Activated naive CD8-positive, alpha-beta T cell (primary cell): ENCODE data around the gene COG5.

Experiments
- H3K27ac Mint-ChIP-seq: one replicate; pipeline ENCODE4 v1.8.0; 2021; ENCODE audit warnings: mixed read lengths
- H3K27me3 Mint-ChIP-seq: one replicate; pipeline ENCODE4 v1.8.0; 2021; ENCODE audit warnings: mixed read lengths
- H3K36me3 Mint-ChIP-seq: one replicate; pipeline ENCODE4 v1.8.0; 2021; ENCODE audit warnings: mixed read lengths
- H3K4me1 Mint-ChIP-seq: one replicate; pipeline ENCODE4 v1.8.0; 2021; ENCODE audit warnings: low read depth, mixed read lengths
- H3K4me3 Mint-ChIP-seq: one replicate; pipeline ENCODE4 v1.8.0; 2021; ENCODE audit warnings: mild to moderate bottlenecking, mixed read lengths
- H3K9me3 Mint-ChIP-seq: one replicate; pipeline ENCODE4 v1.8.0; 2021; ENCODE audit warnings: low read depth, mixed read lengths

COG5 gene

DNA sequence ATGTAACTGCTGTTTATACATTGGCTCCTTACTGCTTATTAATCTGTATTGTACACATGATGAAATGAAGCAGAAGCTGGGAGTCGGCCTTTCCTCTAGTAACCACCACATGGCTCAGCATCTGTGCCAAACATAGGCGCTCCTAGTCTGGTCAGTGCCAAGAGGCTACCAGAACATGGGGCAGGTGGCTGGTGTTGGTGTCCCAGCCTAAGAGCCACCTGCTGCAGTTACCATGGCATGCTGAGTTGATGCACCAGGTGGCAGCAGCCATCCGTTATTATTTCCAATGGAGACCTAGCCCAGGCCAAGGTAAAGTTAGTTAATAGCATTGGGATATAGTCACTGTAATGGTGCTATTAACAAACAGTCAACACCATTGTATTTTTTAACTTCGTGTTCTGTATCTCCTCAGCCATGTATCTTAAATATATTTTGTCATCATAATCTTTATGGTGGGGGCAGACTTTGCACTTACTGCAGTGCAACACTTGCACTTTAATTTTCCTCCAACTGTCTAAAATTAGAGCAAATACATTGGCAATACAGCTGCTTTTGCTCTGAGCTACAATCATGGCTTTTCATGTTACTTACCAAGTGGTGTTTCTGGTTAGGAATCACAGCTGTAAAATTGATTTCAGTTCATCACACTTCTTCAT lies 361.8 kb downstream of the COG5 start:
- Mint-ChIP-seq H3K36me3 (peaks cover 18% of the 10 kb centered on the region), H3K4me1 (peaks cover 2% of the 10 kb centered on the region), H3K27ac (peak overlapping the region; percentile 37), H3K9me3 (no peaks in the 10 kb centered on the region), H3K4me3 (no peak overlapping the region), H3K27me3 (no peaks in the 10 kb centered on the region)

DNA sequence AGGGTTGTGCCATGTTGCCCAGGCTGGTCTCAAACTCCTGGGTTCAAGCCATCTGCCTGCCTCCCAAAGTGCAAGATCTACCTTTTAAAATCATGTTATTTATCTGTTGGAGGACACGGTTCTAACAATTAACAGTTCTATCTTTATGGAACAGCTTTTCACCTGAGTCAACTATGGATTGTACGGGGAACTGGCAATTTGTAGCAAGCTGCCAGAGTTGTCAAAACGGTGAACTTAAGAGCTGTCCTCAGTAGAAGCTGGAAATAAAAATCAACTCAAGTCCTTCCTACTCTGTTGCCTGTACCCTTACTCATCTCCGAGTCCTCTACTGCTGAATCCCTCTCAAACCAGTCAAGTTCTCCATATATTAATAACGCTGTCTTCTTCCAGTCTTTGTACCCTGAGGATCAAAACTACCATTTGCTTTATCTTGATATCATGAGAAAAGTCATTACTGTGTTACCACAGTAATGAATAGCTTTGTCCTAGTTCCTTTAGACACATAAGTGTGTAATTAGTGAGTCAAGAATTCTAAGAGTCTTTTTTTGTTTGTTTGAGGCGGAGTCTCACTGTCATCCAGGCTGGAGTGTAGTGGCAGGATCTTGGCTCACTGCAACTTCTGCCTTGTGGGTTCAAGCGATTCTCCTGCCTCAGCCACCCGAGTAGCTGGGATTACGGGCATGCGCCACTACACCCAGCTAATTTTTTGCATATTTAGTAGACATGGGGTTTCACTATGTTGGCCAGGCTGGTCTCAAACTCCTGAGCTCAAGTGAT lies 366.7 kb downstream of the COG5 start:
- H3K27me3 Mint-ChIP-seq: no peaks in the 10 kb centered on the region
- H3K27ac Mint-ChIP-seq: peak overlapping the region; percentile 25
- H3K4me3 Mint-ChIP-seq: no peak overlapping the region
- H3K4me1 Mint-ChIP-seq: peaks cover 4% of the 10 kb centered on the region
- no peaks in the 10 kb centered on the region for H3K9me3 Mint-ChIP-seq
- peaks cover 7% of the 10 kb centered on the region for H3K36me3 Mint-ChIP-seq

DNA sequence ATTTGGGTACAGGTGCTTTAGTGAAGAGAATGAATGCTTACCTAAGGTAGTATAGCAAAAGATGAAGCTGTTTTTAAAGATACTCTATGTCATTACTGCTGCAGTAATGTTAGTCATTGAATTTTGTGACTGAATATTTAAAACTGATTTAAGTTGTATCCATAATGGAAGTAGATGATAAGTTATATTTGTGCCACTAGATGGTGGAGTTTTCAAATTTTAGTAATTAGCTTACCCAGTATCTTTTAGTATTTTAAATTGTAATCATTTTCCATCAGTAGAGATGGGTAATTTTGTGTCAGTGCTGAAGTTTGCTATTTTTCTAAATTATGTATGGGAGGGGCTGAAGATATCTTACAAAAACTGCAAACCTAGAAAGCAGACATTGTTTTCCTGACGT lies 369.7 kb downstream of the COG5 start:
- no peak overlapping the region for H3K4me3 Mint-ChIP-seq
- no peaks in the 10 kb centered on the region for H3K9me3 Mint-ChIP-seq
- H3K36me3 Mint-ChIP-seq: peaks cover 3% of the 10 kb centered on the region
- peak overlapping the region; percentile 85 for H3K27ac Mint-ChIP-seq
- H3K27me3 Mint-ChIP-seq: no peaks in the 10 kb centered on the region
- H3K4me1 Mint-ChIP-seq: peaks cover 7% of the 10 kb centered on the region

DNA sequence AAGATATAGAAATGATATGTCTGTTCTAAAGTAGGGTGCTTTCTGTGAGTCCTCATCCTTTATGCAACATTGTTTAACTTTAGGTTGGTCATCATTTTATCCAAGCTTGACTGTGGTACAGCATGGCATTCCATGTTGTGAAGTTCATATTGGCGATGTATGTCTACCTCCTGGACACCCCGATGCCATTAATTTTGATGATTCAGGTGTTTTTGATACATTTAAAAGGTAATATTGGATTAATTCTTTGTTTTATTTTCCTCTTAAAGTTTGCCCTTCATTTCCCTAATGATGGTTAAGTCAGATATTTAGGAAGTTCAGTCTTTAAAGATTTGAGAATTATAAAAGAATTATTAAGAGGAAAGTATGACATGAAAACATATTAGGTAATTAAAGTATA lies 373.6 kb downstream of the COG5 start:
- no peaks in the 10 kb centered on the region for H3K9me3 Mint-ChIP-seq
- no peaks in the 10 kb centered on the region for H3K27me3 Mint-ChIP-seq
- no peak overlapping the region for H3K4me3 Mint-ChIP-seq
- peak overlapping the region; percentile 61 for H3K27ac Mint-ChIP-seq
- H3K36me3 Mint-ChIP-seq: peaks cover 10% of the 10 kb centered on the region
- peaks cover 9% of the 10 kb centered on the region for H3K4me1 Mint-ChIP-seq

DNA sequence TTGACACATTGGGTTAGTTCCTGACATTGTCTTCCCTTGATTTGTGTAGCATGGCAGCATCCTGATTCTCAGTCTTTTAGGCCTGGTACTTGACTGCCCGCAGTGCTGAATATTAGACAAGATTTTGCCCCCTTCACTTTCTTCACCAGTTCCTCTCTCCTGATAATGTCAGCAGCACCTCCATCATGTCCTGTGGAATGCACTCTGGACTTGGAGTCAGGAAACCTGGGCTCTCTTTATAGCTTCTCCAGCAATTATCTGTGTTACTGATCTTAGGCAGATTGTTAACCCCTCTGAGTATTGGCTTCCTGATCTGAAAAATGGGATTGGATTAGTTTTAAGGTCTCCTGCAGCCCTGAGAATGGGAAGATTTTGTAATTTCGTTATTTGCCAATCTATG lies 375.9 kb downstream of the COG5 start:
- H3K36me3 Mint-ChIP-seq: peaks cover 10% of the 10 kb centered on the region
- H3K27me3 Mint-ChIP-seq: no peaks in the 10 kb centered on the region
- no peaks in the 10 kb centered on the region for H3K9me3 Mint-ChIP-seq
- no peak overlapping the region for H3K4me3 Mint-ChIP-seq
- peak overlapping the region; percentile 70 for H3K27ac Mint-ChIP-seq
- peaks cover 19% of the 10 kb centered on the region for H3K4me1 Mint-ChIP-seq

DNA sequence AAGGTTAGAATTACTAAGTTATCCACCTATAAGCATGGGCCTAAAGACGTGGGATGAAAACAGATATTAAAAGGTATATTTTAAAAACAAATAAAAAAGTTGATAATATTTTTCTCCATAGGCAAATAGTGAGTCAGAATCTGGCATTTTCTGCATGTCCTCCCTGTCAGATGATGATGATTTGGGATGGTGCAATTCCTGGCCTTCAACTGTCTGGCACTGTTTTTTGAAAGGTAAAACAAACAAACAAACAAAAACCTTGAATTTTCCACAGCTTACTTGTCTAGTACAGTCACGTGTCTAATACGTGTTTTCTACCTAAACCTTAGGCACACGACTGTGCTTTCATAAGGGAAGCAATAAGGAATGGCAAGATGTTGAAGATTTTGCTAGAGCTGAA lies 377.5 kb downstream of the COG5 start:
- Mint-ChIP-seq H3K4me3 (no peak overlapping the region), H3K27ac (peak overlapping the region; percentile 68), H3K9me3 (no peaks in the 10 kb centered on the region), H3K27me3 (no peaks in the 10 kb centered on the region), H3K36me3 (peaks cover 12% of the 10 kb centered on the region), H3K4me1 (peaks cover 25% of the 10 kb centered on the region)

DNA sequence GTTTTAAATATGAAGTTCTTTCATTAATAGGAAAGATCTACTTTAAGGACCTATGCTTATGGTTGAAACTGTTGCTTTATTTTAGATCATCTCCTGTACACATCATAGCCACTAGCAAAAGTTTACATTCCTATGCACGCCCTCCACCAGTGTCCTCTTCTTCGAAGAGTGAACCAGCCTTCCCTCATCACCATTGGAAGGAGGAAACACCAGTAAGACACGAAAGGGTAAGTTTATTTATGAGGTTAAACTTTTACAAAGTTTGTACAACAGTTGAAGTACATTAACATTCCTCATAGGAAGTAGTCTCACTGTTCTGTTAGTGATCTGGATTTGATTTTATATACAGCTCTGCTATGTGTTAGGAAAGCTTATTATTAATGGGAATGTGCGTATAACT lies 378.0 kb downstream of the COG5 start:
- Mint-ChIP-seq H3K4me1 (peaks cover 30% of the 10 kb centered on the region), H3K4me3 (no peak overlapping the region), H3K36me3 (peaks cover 16% of the 10 kb centered on the region), H3K9me3 (no peaks in the 10 kb centered on the region), H3K27me3 (no peaks in the 10 kb centered on the region), H3K27ac (peak overlapping the region; percentile 84)

DNA sequence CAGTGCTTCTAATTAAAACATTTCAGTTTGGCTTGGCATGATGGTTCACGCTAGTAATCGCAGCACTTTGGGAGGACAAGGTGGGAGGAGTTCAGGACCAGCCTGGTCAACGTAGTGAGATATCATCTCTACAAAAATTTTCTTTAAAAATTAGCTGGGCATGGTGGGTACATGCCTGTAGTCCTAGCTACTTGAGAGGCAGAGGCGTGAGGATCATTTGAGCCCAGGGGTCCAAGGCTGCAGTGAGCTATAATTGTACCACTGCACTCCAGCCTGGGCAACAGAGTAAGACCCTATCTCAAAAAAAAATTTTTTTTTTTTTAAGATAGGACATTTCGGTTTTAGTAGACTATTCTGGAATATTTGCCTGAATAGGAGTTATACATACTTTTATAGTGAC lies 382.5 kb downstream of the COG5 start:
- peak overlapping the region; percentile 93 for H3K27ac Mint-ChIP-seq
- H3K9me3 Mint-ChIP-seq: no peaks in the 10 kb centered on the region
- peaks cover 16% of the 10 kb centered on the region for H3K36me3 Mint-ChIP-seq
- peak overlapping the region; percentile 73 for H3K4me3 Mint-ChIP-seq
- peaks cover 64% of the 10 kb centered on the region for H3K4me1 Mint-ChIP-seq
- H3K27me3 Mint-ChIP-seq: no peaks in the 10 kb centered on the region

DNA sequence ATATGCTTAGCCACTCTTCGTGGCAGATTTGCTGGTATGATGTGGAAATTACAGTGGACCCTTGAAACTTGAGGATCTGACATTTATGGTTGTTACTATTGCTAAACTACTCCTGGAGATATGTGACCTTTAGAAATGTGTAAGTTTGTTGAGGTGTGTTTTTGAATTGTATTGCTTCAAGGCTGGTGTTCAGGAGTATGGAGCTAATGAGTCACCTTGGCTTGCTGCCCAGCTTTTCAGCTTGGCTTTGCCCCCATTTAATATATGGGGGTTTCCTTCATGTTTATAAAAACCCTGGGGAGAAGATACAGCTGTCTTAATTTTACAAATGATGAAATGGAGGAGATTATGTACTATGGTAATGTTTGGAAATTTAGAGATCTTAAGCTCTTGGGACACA lies 383.3 kb downstream of the COG5 start:
- Mint-ChIP-seq H3K9me3 (no peaks in the 10 kb centered on the region), H3K27ac (peak overlapping the region; percentile 93), H3K4me1 (peaks cover 70% of the 10 kb centered on the region), H3K4me3 (peak overlapping the region; percentile 73), H3K27me3 (no peaks in the 10 kb centered on the region), H3K36me3 (peaks cover 15% of the 10 kb centered on the region)

DNA sequence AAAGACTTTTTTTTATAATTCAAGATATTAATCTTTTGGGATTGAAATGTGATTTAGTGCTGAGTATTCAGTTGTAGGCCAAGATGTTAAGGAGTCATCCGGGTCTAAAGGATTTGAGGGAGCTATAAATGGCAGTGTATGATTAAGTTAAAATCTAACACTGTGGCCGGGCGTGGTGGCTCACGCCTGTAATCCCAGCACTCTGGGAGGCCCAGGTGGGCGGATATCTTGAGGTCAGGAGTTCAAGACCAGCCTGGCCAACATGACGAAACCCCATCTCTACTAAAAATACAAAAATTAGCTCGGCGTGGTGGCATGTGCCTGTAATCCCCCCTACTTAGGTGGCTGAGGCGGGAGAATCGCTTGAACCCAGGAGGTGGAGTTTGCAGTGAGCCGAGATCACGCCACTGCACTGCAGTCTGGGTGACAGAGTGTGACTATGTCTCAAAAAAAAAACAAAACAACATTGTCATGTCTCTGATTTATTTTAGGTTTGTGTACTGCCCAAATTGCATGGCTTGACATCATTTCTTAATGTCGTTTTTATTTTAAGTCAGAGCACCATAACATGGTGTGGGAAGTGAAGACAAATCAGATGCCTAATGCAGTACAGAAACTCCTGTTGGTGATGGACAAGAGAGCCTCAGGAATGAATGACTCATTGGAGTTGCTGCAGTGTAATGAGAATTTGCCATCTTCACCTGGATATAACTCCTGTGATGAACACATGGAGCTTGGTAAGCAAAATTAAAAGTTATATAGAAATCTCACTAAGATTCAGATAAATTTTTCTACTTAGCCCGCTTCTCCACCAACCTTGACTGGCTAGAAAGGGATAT lies 384.2 kb downstream of the COG5 start:
- Mint-ChIP-seq H3K4me3 (peak overlapping the region; percentile 73), H3K27ac (peak overlapping the region; percentile 93), H3K36me3 (peaks cover 12% of the 10 kb centered on the region), H3K4me1 (peaks cover 75% of the 10 kb centered on the region), H3K27me3 (no peaks in the 10 kb centered on the region), H3K9me3 (no peaks in the 10 kb centered on the region)

DNA sequence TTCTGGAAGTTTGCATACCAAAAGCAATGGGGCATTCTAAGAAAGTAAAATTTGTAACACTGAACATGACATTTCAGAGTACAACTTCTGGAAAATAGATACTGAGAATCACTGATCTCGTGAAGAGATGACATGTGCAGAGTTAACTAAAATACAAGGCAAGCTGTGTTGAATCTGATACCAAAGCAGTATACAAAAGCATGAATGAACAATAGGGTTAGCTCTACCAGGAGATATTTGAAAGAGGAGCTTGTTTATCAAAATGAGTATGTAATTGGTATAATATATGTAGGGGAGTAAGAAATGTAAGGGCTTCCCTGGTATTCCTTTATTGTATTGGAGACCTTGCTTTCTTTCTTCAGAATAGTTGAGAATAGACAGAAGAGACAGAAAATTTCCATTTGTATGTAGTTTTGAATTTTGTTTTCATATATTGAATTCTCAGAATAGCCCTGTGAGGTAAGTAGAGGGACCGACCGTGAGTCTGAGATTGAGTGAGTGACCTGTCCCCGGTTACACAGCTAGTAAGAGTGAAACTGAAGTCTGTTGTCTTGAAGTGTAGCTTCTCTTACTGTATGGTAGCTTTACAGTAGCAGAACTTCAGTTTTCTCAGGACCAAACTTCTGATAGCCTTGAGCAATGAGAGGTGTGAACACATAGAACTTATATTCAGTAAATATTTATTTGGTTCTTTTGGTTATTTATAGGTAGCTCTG lies 389.9 kb downstream of the COG5 start:
- H3K9me3 Mint-ChIP-seq: no peaks in the 10 kb centered on the region
- H3K27ac Mint-ChIP-seq: peak overlapping the region; percentile 93
- H3K36me3 Mint-ChIP-seq: peaks cover 7% of the 10 kb centered on the region
- no peaks in the 10 kb centered on the region for H3K27me3 Mint-ChIP-seq
- H3K4me3 Mint-ChIP-seq: peak overlapping the region; percentile 67
- peaks cover 83% of the 10 kb centered on the region for H3K4me1 Mint-ChIP-seq

DNA sequence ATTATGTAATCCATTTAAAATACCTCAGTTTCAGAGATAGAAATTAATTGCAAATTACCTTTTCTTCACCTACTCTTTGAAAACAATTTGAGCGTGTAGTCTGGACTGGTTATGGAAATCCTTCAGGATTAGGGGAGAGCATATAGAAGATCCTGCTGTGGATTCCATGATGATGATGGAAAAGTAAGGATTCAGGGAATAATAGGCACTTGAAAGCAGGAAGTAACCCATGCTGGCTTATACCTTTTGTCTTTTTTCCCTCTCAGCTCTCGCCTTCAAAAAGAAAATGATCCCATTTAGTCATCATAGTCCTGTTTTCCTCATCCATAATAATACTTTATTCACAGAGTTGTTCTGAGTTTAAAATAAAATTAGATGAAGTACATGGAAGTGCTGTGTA lies 390.5 kb downstream of the COG5 start:
- peak overlapping the region; percentile 67 for H3K4me3 Mint-ChIP-seq

DNA sequence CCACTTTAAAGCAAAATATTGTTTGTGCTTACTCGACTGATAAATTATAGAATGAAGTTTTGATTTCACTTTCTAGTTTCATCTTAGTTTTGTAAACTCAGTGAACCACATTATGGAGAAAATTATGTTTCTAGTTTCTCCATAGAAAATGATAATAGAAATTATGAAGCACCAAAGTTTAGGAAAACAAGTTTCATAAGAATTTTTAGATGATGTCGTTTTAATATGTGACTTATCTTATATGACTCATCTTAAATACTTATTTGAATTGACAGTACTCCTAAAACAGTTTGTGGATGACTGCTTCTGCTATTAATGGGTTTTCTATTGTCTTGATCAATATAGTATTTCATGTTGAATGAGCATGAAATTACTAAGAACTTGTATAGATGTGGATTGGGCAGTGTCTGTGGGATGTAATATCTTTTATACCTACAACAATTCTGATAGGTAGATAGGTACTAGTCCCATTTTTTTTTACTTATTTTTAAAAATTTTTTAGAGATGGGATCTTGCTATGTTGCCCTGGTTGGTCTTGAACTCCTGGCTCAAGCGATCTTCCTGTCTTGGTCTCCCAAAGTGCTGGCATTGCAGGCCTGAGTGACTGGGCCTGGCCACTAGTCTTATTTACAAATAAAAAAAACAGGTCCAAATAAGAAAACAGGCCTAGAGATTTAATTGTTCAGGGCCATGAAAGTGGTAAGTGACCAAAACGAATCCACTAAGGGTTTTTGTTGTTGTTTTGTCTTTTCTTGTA lies 391.3 kb downstream of the COG5 start:
- Mint-ChIP-seq H3K36me3 (peaks cover 7% of the 10 kb centered on the region), H3K4me3 (peak overlapping the region; percentile 71)

More for the DNA sequence above, 390.5 kb downstream of the COG5 start:
- no peaks in the 10 kb centered on the region for H3K27me3 Mint-ChIP-seq
- peak overlapping the region; percentile 93 for H3K27ac Mint-ChIP-seq
- H3K36me3 Mint-ChIP-seq: peaks cover 7% of the 10 kb centered on the region
- H3K4me1 Mint-ChIP-seq: peaks cover 78% of the 10 kb centered on the region
- H3K9me3 Mint-ChIP-seq: no peaks in the 10 kb centered on the region

DNA sequence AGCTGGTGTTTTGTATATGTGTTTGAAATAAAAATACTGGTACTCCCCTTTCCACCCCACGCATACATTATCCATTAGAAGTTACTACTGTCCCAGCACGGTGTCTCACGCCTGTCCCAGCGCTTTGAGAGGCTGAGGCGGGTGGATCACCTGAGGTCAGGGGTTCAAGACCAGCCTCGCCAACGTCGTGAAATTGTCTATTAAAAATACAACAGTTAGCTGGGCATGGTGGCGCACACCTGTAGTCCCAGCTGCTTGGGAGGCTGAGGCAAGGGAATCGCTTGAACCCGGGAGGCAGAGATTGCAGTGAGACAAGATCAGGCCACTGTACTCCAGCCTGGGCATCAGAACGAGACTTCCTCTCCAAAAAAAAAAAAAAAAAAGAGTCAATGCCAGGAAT lies 392.2 kb downstream of the COG5 start:
- no peaks in the 10 kb centered on the region for H3K9me3 Mint-ChIP-seq
- peak overlapping the region; percentile 93 for H3K27ac Mint-ChIP-seq
- peak overlapping the region; percentile 71 for H3K4me3 Mint-ChIP-seq
- H3K4me1 Mint-ChIP-seq: peaks cover 72% of the 10 kb centered on the region
- H3K36me3 Mint-ChIP-seq: peaks cover 7% of the 10 kb centered on the region
- H3K27me3 Mint-ChIP-seq: no peaks in the 10 kb centered on the region

More for the DNA sequence above, 391.3 kb downstream of the COG5 start:
- Mint-ChIP-seq H3K27ac (peak overlapping the region; percentile 93), H3K27me3 (no peaks in the 10 kb centered on the region), H3K9me3 (no peaks in the 10 kb centered on the region), H3K4me1 (peaks cover 76% of the 10 kb centered on the region)
